K562 (cell line): ENCODE measurements around the gene AKAP7. TPM values are rescaled to one million over a fixed set of nuclear protein-coding genes. Genes with fewer than 3 reads are reported as not detected.

Experiments
- ATAC-seq: fragments of 200-7000 bp; cut with Tn5 transposase; 3 replicates; pipeline ENCODE4 v1.9.1; 2020; ENCODE audit warnings: moderate library complexity
- BruUV-seq: library from RNA; stranded (reverse); fragments of 400-500 nt; replicated peaks from 2 replicates; lab custom pipeline; 2021; lab: Mats Ljungman, UMichigan
- CTCF ChIA-PET: fragments of 300-600 bp; formaldehyde crosslinking; extraction: SDS; loops from one replicate; lab custom pipeline; 2021; ENCODE audit warnings: low intra/inter-chr PET ratio; lab: Yijun Ruan, JAX
- POLR2A ChIA-PET: fragments of 300-600, 350-650 bp; sonication (Branson Sonifier 250); formaldehyde crosslinking; extraction: SDS; loops from one replicate; lab custom pipeline; 2021; ENCODE audit warnings: antibody characterized with exemption, inconsistent platforms; lab: Yijun Ruan, JAX
- DNase-seq, 4 experiments: peaks; one replicate each; pipeline versions ENCODE4 v3.0.0 to v3.0.0-alpha.2; 2011 to 2018; ENCODE audit warnings: low spot score in 3 of 4, mixed read lengths in 3 of 4; ENCODE audit errors: extremely low read depth in 1 of 4
- FAIRE-seq: peaks from 2 replicates; lab custom pipeline; 2011; peaks lifted over from hg19 to GRCh38; lab: Jason Lieb, UNC
- H2AFZ ChIP-seq: 2 replicates; pipeline ENCODE4 v1.6.0; 2011; ENCODE audit warnings: low read depth, low read length, control low read depth, inconsistent platforms
- H3K27ac ChIP-seq: fragments of 200-600 bp; 3 replicates; pipeline ENCODE4 v1.8.0; 2011; ENCODE audit warnings: low read depth, mild to moderate bottlenecking, control low read depth, inconsistent platforms, low read length, moderate library complexity, mixed read lengths; ENCODE audit errors: extremely low read depth
- H3K27me3 ChIP-seq, 2 experiments: fragments of 300-600 bp in 1 of 2; 2 replicates in 1 of 2; 3 replicates in 1 of 2; pipeline versions ENCODE4 v1.6.0 to v1.8.0; 2011; ENCODE audit warnings: inconsistent platforms in 2 of 2, low read length in 2 of 2, mild to moderate bottlenecking in 1 of 2, mixed read lengths in 1 of 2, moderate library complexity in 1 of 2; ENCODE audit not compliant: control insufficient read depth in 2 of 2, insufficient read depth in 2 of 2
- H3K36me3 ChIP-seq: fragments of 300-600 bp; 3 replicates; pipeline ENCODE4 v1.8.0; 2011; ENCODE audit warnings: mild to moderate bottlenecking, low read length, inconsistent platforms; ENCODE audit not compliant: control insufficient read depth, insufficient read depth
- H3K4me1 ChIP-seq, 2 experiments: fragments of 200-600 bp in 1 of 2; replicated peaks in 1 of 2; 2 replicates in 1 of 2; 3 replicates in 1 of 2; pipeline versions ENCODE4 v1.5.1 to v1.8.0; 2011; ENCODE audit warnings: inconsistent platforms in 2 of 2, low read length in 2 of 2, mild to moderate bottlenecking in 1 of 2, mixed read lengths in 1 of 2, moderate library complexity in 1 of 2; ENCODE audit not compliant: control insufficient read depth in 2 of 2, insufficient read depth in 2 of 2
- H3K4me2 ChIP-seq: 2 replicates; pipeline ENCODE4 v1.6.1; 2011; ENCODE audit warnings: low read length, control low read depth, inconsistent platforms, mixed read lengths; ENCODE audit not compliant: insufficient read depth
- H3K4me3 ChIP-seq: fragments of 200-600 bp; sonication (generic), shearing (Covaris generic); 2 replicates; pipeline ENCODE4 v1.5.1; 2016; ENCODE audit warnings: control low read depth, inconsistent platforms
- H3K79me2 ChIP-seq: fragments of 200-600 bp; 3 replicates; pipeline ENCODE4 v1.8.0; 2011; ENCODE audit warnings: low read length, inconsistent platforms; ENCODE audit not compliant: control insufficient read depth, insufficient read depth
- H3K9ac ChIP-seq, 2 experiments: 2 replicates each; pipeline versions ENCODE4 v1.6.0 to v1.6.1; 2011; ENCODE audit warnings: low read depth in 2 of 2, low read length in 2 of 2, control low read depth in 1 of 2, inconsistent platforms in 1 of 2, mild to moderate bottlenecking in 1 of 2, mixed read lengths in 1 of 2; ENCODE audit not compliant: insufficient read depth in 1 of 2
- H3K9me1 ChIP-seq: one replicate; pipeline ENCODE4 v1.6.0; 2011; ENCODE audit warnings: inconsistent platforms, mild to moderate bottlenecking, low read length, moderate library complexity; ENCODE audit not compliant: control insufficient read depth, insufficient read depth
- H3K9me3 ChIP-seq: replicated peaks from 2 replicates; pipeline ENCODE4 v1.5.1; 2011; ENCODE audit warnings: low read depth, low read length, inconsistent platforms; ENCODE audit not compliant: control insufficient read depth, insufficient read depth
- H4K20me1 ChIP-seq: replicated peaks from 2 replicates; pipeline ENCODE4 v1.6.1; 2011; ENCODE audit warnings: low read length, inconsistent platforms, mixed read lengths; ENCODE audit not compliant: control insufficient read depth, insufficient read depth
- BRCA1 ChIP-seq, 2 experiments: fragments of 450-650 bp in 1 of 2; sonication (generic) in 1 of 2; formaldehyde crosslinking in 1 of 2; IDR thresholded peaks; 2 replicates each; pipeline versions ENCODE4 v1.5.0 to v1.6.1; 2017 to 2020; ENCODE audit warnings: mild to moderate bottlenecking in 1 of 2, missing genetic modification reagents in 1 of 2
- CXXC5 ChIP-seq: fragments of 250-450 bp; sonication (Bioruptor Pico); IDR thresholded peaks from 2 replicates; pipeline ENCODE4 v1.8.0; 2022; ENCODE audit warnings: inconsistent platforms, mild to moderate bottlenecking, moderate library complexity
- MEF2A ChIP-seq: IDR thresholded peaks from 2 replicates; pipeline ENCODE4 v1.6.1; 2011; ENCODE audit warnings: low read depth, mild to moderate bottlenecking, low read length, moderate library complexity; ENCODE audit not compliant: control insufficient read depth
- MXI1 ChIP-seq: IDR thresholded peaks from 2 replicates; pipeline ENCODE4 v1.6.1; 2011; ENCODE audit warnings: low read depth, mild to moderate bottlenecking, improper control_type of control experiment, low read length
- POLR2AphosphoS5 ChIP-seq: IDR thresholded peaks from 2 replicates; pipeline ENCODE4 v1.6.1; 2011; ENCODE audit warnings: mild to moderate bottlenecking, low read depth, low read length, moderate library complexity; ENCODE audit not compliant: control insufficient read depth, insufficient read depth
- PREB ChIP-seq: sonication (generic); formaldehyde crosslinking; IDR thresholded peaks from 2 replicates; pipeline ENCODE4 v1.8.1; 2023; ENCODE audit warnings: mild to moderate bottlenecking, missing genetic modification reagents
- RBBP5 ChIP-seq: fragments of 200-600 bp; sonication (generic); IDR thresholded peaks from 2 replicates; pipeline ENCODE4 v1.6.1; 2012; ENCODE audit warnings: borderline replicate concordance, mild to moderate bottlenecking, low read length, control low read depth, inconsistent platforms; ENCODE audit not compliant: insufficient read depth, poor library complexity, severe bottlenecking
- STAT6 ChIP-seq: sonication (generic); formaldehyde crosslinking; IDR thresholded peaks from 2 replicates; pipeline ENCODE4 v1.8.1; 2023; ENCODE audit warnings: mild to moderate bottlenecking, missing genetic modification reagents
- ZNF449 ChIP-seq: fragments of 250-450 bp; sonication (Bioruptor Pico); IDR thresholded peaks from 2 replicates; pipeline ENCODE4 v1.8.0; 2022; ENCODE audit warnings: moderate library complexity, mild to moderate bottlenecking, inconsistent platforms
- ZSCAN29 ChIP-seq: fragments of 450-650 bp; IDR thresholded peaks from 2 replicates; pipeline ENCODE4 v1.6.1; 2017
- WGBS: fragments of 100-300 bp; shearing (Covaris generic); methylation state at CpG from one replicate; pipeline ENCODE4 v1.1.6; 2016; ENCODE audit warnings: low coverage, mixed read lengths; ENCODE audit not compliant: insufficient coverage; ENCODE audit errors: missing lambda C conversion rate; 5-methylcytosine and 5-hydroxymethylcytosine counted together
- in situ Hi-C: fragments of 300-500 bp; cut with MboI; formaldehyde crosslinking; loops from 4 replicates; pipeline ENCODE4 v1.15.0; 2018; ENCODE audit warnings: inconsistent platforms, mixed read lengths
- intact Hi-C: fragments of 100-400 bp; cut with micrococcal nuclease; formaldehyde crosslinking; loops from 2 replicates; pipeline ENCODE4 v1.14.2; 2022
- polyA plus RNA-seq, 8 experiments: library from polyadenylated mRNA; depleted of rRNA in 4 of 8; stranded (reverse) in 5 of 8; unstranded in 3 of 8; fragments of >200 nt; fragmentation: Nextera tagmentation in 2 of 8; fragmentation: Illumina TruSeq in 1 of 8; extraction: Ambion mirVana in 2 of 8; extraction: Trizol in 1 of 8; gene quantifications; 2 replicates each; pipeline versions ENCODE4 v1.2.1 to v1.2.3, GENCODE V29; 2011 to 2014; ENCODE audit warnings: inconsistent platforms in 1 of 8, missing spikeins in 1 of 8
- total RNA-seq, 7 experiments: library from RNA; depleted of rRNA in 6 of 7; stranded (reverse); fragments of >200 nt in 6 of 7; fragmentation: Illumina TruSeq in 2 of 7; extraction: Trizol in 2 of 7; gene quantifications; 2 replicates each; pipeline versions ENCODE4 v1.2.1 to v1.2.3, GENCODE V29; 2011 to 2021; ENCODE audit warnings: low replicate concordance in 1 of 7
- TF ChIP-seq, protein P1 (sequence below): sonication (generic); formaldehyde crosslinking; IDR thresholded peaks from 2 replicates; pipeline ENCODE4 v1.8.1; 2022; ENCODE audit warnings: missing genetic modification reagents
- TF ChIP-seq, protein P2 (sequence below): fragments of 250-450 bp; sonication (Bioruptor Pico); IDR thresholded peaks from 2 replicates; pipeline ENCODE4 v1.9.0; 2021; ENCODE audit warnings: mild to moderate bottlenecking

AKAP7 gene
- total and polyA plus RNA-seq, 9 of the 15 experiments (the other 6 are each of a cell fraction or from before 2014, with no cell fraction given), result 0.82 to 2.6 (median 1.6) TPM

DNA sequence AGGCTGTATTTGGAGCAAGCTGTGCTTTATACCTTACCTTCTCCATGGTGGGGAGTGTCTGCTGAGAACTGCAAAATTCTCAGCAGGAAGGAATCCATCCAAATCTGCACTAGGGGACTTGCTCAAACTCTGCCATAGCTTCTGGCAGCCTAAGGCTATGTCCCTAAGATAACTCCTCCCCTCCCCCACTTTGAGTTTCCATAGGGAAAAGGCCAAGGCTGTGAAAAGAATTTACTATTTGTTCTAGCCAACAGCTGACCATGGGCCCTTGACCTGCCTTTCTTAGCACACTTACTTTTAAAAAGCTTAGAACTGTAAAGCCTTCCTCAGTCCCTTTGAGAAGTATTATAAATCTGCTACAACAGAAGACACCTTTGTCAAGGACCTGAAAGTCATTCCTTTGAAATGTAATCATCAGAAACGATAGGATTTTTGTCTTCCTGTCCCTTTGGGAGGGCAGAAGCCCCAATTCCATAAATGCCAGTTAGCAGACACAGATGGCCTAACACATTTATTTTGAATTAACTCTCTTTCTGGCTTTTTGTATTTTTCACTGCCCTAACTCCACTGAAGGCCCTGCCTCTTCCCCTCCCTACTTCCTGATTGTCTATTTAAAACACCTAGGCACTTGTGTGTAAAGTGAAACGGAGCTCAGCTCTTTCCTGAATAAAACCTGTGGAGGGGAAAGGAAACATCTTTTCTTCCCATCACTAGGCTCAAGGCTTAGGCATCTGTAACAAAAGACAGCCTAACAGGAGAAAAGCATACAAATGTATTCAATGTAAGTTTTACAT lies 157.1 kb downstream of the AKAP7 start (continued):
- TF ChIP-seq, protein P1, sequence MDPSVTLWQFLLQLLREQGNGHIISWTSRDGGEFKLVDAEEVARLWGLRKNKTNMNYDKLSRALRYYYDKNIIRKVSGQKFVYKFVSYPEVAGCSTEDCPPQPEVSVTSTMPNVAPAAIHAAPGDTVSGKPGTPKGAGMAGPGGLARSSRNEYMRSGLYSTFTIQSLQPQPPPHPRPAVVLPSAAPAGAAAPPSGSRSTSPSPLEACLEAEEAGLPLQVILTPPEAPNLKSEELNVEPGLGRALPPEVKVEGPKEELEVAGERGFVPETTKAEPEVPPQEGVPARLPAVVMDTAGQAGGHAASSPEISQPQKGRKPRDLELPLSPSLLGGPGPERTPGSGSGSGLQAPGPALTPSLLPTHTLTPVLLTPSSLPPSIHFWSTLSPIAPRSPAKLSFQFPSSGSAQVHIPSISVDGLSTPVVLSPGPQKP (CRISPR knock-in tag), result no peak
- TF ChIP-seq POLR2AphosphoS5 (no peak), MXI1 (no peak), PREB (CRISPR knock-in tag) (no peak), CXXC5 (CRISPR knock-in tag) (no peak)

GRCh38 chr6:131293472-131293911 lies 158.2 kb downstream of the AKAP7 start:
- in situ Hi-C loops (no loop called here), intact Hi-C loops (no loop called here)
- BruUV-seq, result no TSS peak
- Histone ChIP-seq H3K27ac (no peak overlapping the region), H3K9ac (no peak overlapping the region), H3K27me3 (peaks cover 8 to 12% of the 10 kb centered on the region in 2 experiments; a peak in 4 of 5 replicates), H3K79me2 (no peaks in the 10 kb centered on the region), H3K4me1 (no peaks in the 10 kb centered on the region), H3K36me3 (no peaks in the 10 kb centered on the region), H3K4me2 (no peak overlapping the region), H3K9me3 (no peaks in the 10 kb centered on the region), H4K20me1 (no peaks in the 10 kb centered on the region), H2AFZ (no peak overlapping the region), H3K9me1 (no peaks in the 10 kb centered on the region), H3K4me3 (no peak overlapping the region)
- WGBS, result 0% methylated on average over 2 of the region's 3 CpGs
- ATAC-seq (no peak), DNase-seq (no peak), FAIRE-seq (no peak)
- ChIA-PET POLR2A (interaction anchor here (0.7 kb wide), 1 partner anchor 539 kb away, joined by 4 read pairs; no protein-coding TSS in a partner anchor), CTCF (no interaction called here)
- TF ChIP-seq ZSCAN29 (no peak), BRCA1 (IDR thresholded peaks at IDR 0.05) (no peak), BRCA1 (CRISPR knock-in tag; IDR thresholded peaks at IDR 0.05) (no peak), MEF2A (no peak), STAT6 (CRISPR knock-in tag) (no peak), ZNF449 (no peak), RBBP5 (no peak)
- TF ChIP-seq, protein P2, sequence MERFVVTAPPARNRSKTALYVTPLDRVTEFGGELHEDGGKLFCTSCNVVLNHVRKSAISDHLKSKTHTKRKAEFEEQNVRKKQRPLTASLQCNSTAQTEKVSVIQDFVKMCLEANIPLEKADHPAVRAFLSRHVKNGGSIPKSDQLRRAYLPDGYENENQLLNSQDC, result no peak
